NCI-H748 (cell line): ENCODE data around the gene LRCH1.

ENCODE experiments used
- DNase-seq: peaks from one replicate; lab custom pipeline; 2025; ENCODE audit not compliant: unreplicated experiment; lab: John Stamatoyannopoulos, UW

LRCH1 gene

DNA sequence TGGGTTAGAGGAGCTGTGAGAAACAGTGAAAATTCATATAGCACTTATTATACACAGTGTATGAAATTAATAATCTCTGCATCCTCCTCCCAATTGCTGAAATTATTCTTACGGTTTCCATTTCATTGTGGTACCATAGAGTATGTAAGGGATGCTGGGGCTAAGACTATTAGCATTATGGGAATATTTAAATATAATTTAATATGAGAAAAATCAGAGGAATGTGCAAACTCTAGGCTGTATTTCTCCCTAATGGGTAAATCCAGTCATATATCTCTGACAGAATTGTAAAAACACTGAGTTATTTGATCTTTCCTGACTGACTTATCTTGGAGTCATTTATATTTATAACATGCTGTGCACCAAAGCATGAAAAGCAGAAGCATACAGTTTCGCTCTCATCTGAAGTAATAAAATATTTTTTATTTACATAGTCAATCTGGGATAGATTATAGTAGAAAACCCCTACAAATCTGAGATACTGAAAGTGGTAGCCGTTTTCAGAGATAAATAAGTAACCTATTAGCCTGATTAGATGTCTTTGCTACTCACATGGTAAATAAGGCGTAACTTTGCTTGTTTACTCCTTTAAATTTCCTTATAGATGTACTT lies 34.9 kb downstream of the LRCH1 start:
- DNase-seq = no peak

DNA sequence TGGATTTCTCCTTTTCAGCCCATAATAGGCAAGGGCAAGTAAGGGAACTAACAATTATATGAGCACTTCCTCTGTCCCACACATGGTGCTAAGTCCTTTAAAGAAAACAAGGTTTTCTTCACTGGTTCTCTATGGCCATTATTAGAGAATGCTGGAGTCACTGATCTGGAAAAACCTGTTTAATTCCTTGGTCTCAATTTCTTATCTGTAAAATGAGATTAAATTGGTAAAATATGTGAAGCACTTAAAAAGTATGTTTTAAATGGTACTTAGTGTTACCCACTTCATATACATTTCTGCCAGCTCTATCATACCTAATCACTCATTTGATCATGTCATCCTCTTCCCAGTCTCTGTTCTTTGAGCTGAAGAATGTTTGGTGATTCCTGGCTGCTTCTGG lies 39.4 kb downstream of the LRCH1 start:
- DNase-seq = no peak

DNA sequence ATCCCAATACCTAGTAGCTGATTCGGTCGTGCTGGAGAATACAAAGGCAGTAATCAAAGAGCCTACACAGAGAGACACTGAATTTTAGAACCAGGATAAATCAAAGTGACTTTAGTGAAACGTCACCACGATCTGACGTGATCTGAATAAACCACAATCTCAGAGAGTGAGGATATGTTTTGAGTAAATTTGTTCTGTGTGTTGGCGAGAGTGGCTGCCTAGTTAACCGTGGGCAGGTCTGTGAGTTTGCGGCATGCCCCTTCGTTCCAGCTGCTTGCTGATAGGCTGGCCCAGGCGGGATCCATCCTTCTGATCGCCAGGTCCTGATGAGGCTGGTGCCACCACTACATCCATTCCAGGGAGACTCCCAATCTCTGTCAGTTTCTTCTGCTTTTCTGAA lies 40.4 kb downstream of the LRCH1 start:
- no peak for DNase-seq

DNA sequence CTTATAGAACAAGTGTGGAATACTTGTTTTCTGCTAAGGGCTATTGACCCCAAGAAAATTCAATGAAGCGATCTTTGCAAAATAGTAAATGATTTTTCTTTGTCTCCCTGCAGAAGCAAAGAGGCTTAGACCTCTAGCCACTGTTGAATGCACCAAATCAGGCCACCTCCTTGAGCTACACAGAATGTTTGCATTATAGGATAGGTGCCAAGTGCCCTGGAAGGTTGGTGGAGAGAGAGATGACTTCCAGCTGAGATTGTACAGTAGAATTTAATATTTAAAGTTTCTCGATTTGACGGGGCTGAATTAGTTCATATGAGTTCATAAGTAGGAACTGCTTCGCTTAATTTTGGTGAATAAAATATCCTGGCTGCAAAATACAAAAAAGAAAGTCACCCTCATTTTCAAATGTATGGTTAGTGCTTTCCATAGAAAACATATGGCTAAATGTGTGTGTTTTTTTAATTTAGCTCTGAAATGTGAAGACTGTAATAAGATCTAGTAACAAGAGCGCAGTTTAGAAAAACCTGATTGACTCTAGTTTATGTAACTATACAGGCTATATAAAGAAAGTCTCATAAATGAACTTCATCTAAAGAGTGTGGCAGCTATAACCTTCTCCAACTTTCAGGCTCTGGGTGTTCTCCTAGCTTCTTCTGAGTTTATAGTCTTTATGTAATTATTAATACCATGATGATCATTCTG lies 41.6 kb downstream of the LRCH1 start:
- no peak for DNase-seq

DNA sequence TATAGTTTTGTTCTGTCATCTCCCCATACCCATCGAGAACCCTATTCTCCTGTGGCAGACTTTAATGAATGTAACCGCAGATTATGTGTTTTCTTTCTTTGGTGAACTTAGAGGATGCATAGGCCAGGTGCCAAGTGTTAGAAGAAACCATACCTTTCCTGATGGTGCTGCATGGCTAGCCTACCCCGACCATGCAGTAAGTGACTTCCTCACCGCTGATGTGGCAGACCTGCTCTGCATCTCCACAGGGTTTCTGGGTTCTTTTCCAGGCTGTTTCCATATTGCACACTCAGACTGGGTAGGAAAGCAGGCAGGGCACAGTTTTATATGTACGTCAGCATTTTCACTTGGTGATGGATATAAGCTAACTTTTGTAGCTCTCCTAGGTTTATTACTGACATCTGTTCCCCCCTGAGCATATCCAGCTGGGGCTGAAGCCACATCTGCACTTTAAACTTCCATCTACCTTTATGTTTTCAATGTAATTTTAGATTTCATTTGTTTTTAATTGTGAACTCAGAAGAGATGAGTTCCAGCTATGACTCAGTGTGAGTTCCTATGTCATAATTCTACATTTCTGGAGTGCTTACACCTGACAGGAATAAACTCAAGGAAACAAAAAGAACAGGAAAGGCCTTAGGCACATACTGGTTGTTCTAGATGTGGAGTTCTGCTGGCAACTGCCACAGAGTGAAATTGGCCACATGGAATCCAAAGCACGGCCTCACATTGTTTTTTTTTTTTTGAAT lies 42.3 kb downstream of the LRCH1 start:
- DNase-seq = no peak

DNA sequence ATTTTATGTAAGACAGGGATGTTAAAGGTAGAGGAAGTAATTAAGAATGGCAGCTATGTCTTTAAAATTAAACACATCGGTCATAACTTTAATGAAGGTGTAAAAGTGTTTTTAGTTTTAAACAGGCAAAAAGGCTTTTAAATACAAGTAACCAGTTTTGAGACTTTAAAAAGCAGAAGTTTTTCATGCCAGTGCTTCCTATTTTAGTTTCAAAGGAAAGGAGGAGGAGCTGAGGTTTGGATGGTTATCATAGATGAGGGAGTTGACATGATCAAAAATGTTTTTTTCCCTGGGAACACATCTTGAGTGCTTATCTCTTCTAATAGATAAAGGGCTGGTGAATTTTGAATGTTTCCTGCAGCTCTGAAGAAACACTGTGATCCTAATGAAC lies 42.9 kb downstream of the LRCH1 start:
- DNase-seq = no peak

DNA sequence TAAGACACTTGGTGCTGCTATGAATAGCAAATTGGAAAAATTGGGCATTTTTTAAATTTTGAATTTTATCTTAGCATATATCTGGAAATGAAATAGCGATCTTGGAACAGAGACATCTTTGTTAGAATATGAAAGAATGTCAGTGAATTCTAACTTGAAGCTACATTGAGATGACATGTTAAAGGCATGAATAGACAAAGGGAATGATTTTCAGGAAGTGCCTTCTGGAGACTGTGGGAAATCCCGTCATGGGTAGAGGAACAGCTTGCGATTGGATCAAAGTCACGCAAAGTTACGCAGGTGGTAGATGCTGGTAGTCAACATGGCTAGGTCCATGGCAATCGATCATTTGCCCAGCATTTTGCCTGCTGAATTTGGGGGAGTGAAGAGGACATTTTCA lies 43.5 kb downstream of the LRCH1 start:
- no peak for DNase-seq

DNA sequence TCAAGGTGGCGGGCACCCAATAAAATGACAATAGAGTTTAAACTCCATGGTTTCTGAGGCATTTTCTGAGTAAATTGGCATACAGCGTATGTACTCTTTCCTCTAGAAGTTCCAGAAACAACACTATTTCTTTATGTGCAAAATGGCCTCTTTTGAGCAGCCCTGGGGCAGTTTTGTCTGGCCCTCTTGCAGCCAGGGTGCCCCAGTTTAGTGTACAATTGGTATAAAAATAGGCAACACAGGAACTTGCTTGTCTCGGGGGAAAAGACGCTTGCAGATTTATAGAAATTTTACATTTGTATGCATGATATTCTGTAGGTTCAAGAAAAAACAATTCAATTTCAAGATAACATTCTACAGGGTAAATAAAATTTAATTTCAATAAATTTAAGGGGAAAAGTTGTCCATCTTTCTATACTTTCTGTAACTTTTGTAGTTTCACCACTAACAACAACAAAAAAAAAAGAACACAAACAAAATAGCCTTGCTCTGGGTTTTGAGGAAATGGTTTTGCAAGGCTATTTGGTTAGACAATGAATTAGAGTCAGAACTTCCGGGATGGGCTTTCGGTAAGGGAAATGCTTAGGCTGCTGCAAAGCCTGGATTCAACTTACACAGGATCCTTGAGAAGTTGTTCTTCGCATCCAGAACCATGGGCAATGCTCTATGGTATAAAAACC lies 45.3 kb downstream of the LRCH1 start:
- no peak for DNase-seq

DNA sequence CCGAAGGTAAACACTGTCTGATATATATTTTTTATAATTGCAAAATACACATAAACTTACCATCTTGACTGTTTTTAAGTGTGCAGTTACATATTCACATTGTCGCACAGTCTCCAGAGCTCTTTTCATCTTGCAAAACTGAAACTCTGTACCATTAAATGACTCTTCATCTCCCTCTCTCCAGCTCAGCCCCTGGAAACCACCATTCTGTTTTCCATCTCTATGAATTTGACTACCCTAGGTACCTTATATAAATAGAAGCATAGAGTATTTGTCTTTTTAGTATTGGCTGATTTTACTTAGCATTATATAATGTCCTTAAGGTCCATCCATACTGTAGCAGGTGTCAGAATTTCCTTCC lies 45.8 kb downstream of the LRCH1 start:
- no peak for DNase-seq

DNA sequence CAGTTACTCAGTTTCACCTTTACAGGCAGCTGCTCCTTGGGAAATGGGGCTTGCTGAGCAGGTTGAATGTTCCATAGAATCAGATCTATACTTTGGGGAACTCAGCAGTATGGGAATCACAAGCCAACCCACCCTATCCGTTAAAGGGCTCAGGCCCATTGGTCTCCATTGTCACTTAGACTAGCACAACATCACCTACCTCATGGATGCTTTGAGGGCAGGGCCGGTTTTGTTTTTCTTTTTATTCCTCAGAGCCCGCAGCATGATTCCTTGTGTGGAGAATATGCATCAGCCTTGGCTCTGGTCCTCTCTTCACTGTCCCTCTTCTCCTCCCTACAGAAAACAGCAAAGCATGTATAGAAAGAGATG lies 48.0 kb downstream of the LRCH1 start:
- no peak for DNase-seq

DNA sequence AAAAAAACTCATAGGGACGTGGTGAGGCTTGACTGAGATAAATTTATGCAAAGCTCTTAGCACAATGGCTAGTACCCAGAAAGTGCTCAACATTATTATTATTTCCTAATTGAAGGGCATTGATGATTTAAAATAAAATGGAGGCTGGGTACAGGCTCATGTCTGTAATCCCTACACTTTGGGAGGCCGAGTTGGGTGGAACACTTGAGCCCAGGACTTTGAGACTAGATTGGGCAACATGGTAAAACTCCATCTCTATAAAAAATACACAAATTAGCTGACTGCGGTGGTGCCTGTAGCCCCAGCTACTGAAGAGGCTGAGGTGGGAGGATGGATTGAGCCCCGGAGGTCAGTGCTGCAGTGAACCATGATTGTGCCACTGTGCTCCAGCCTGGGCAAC lies 49.6 kb downstream of the LRCH1 start:
- no peak for DNase-seq

DNA sequence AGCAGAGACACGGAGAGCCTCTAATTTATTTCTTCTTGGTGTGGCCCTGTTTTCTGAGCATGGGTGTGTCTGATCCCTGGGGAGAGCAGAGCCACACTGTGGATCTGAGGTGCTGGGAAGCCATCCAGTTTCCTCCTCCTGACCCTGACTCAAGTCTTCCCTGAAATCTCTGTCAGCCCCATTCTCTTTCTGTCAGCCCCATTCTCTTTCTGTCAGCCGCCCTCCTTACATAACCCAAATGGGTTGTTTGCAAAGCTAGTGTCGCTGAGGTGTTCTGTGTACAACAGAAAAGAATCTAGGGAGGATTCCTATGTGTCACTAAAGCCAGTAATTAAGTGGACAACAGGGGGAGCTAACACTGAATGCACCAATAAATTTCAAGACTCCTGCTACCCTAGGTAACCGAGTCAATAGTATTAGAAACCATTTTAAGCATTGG lies 50.2 kb downstream of the LRCH1 start:
- DNase-seq = peak; percentile 17

DNA sequence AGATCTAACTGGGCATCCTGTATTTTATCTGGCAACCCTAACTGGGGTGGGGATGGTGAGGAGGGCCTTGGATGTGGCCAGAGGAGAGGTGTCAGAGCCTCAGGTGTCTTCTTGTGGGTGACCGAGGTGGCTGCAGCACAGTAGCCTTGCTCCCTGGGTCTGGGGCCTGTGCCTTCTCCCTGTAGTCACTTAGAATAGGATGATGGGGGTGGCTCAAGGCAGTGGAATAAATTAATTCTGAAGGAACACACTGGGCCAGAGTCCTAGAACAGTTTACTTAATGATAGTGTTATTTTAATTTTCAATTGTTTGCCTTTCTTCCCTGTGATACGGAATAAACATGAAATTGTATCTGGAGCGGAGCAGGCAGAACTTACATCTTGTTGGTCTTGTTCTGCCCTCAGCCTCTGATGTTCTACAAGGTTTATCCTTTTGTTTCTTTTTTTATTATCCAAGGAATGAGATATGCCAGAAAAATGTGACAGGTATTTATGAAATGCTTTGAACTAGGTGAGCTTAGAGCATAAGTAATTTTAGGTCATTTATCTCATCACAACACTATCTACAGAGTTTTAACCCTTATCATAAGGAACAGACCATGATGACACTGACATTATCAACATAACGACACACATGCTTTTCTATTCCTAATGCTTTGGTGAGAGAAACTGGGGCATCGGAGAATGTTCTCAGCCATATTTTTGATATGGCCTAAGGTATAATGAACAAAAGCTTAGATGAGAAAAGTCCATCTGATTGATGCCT lies 51.4 kb downstream of the LRCH1 start:
- no peak for DNase-seq

DNA sequence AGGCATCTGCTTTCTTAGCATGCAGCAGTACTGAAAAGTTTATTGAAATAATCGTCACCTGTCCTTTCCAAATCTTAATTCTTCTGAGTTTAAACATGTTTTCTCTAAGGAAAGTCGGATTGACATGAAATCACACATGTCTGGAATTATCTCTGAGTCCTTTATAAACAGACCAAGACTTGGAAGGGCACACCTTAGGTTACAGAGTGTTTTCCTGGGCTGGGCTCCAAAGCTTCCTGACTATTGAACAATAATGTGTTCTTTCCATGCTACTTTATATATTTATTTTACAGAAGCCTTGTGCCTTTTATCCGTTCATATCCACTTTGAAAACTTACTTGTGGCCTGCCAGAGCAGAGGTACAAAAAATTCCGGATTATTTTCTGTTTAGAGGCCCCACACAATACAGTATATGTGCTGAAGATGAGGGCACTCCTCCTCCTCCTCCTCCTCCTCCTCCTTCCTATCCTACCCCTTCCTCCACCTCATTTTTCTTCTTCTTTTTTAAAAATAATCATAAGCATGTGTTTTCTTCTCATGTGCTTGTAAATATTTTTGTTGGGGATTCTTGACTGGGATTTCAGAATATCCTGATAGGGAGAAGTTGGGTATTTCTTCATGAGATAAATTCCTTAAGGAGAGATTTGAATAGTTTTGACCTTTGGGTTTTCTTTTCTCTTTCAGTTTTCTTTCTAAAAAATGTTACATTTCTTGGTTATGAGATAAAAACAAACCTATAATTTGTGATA lies 52.3 kb downstream of the LRCH1 start:
- no peak for DNase-seq

DNA sequence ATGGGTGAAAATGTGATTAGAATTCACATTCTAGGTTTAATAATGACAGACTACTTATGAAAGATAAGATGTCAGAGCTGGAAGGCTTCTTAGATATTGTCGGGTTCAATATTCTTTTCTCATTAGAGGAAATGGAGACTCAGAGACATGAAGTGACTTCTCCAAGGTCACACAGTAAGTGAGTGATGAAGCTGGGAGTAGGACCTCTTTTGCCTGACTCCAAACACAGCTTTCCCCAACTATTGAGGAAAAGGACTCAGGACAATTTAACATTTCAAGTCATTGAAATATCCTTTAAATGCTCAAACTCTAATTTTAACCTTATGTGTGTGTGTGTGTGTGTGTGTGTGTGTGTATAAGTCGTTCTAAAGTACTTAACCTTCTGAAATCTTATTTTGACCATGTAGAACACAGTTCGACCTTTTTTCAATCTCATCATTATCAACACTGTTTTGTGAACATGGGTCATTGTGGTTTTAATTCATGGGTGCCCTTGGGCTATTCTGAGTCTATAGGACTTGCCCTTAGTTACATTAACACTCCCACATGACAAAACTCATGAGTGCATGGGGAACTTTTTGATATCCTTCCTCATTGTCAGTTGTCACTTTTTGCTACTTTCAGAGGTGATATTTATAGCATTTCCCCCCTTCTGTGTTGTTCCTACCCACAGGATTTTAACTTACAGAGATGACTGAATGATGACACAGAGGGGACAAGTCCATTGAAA lies 53.0 kb downstream of the LRCH1 start:
- no peak for DNase-seq

DNA sequence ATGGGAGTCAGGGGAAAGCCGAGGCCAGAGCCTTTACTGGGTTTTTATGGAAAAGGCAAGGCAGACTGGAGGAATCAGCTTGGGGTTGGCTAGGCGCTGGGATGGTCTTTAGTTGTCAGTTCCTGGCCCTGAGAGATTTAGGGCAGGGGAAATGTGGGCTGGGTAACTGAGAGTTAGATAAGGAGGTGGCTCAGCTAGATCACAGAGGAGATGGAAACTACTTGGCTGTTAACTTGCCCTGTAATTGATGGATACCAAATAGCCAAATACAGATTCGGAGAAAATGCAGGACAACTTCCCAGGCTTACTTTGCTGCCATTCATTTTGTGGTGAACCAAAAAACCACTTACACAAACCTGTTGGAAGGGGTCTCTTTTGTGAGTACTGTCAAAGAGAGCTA lies 54.0 kb downstream of the LRCH1 start:
- no peak for DNase-seq

DNA sequence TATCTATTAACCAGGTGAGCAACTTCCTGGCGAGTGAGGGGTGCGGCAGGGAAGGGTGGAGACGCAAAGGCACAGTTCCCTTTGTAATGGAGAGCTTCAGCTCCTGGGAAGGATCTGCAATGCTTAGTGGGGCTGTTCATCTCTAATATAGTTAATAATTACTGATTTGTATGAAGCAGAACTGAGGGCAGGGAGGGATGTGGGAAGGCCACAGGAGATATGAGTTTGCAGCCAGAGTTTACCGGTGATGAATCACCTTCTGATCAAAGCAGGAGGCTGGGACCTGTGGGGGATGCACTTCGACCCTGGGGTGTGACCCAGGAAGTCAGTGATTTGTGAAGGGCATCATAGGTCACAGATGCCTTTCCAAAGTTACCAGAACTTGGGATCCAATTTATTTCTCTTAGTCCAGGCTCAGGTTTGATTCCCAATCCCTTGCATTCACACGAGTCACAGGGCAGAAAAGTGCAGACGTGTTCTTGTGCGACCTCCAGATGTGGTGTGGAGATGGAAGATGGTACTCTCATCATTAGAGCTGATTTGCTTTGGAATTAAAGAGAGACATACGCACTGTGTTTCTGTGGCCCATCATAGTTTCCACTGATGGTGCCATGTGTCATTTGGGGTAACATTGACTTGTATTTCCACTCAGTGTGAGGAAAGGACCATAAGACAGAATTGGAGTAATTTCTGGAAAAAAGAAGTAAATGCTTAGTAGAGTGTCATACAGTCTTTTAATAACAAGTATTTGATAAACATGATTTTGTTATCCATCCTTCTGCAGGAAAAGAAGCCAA lies 55.0 kb downstream of the LRCH1 start:
- DNase-seq = no peak

DNA sequence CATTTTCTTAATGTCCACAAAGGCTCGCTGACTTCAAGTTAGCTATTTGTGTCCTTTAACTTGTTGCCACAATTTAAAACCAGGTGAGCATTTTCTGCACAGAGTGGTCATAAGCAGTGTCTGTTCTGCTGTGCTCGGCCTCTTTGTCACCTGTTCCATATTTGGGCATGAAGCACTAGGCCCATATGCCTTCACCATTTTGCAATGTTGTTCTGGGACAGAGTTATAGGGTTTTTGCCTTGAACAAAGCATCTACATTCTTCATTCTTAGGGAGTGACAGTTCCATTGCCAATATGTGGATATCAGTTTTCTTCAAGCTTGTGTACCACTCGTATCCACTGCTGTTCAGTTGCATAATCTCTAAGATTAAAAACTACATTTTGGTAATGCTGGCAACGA lies 56.1 kb downstream of the LRCH1 start:
- DNase-seq = no peak

DNA sequence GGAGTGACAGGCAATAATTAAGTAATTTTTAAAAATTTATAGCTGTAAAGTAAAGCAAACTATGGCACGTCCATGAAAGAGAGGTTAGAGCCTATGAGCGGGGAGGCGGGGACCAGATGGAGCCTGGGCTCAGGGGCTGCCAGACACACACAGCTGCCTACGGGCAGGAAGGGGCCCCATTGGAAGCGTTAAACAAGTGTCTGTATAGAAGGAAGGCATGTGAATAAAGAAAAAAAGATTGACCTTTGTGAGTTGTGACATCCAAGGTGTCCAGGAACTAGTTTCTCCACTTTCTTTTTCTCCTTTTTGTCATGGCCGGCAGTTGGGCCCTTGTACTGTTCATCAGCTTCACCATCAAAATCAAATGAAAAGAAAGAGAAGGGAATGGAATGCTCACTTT lies 56.8 kb downstream of the LRCH1 start:
- no peak for DNase-seq
